ENCODE results near the gene RYR3.

DNA sequence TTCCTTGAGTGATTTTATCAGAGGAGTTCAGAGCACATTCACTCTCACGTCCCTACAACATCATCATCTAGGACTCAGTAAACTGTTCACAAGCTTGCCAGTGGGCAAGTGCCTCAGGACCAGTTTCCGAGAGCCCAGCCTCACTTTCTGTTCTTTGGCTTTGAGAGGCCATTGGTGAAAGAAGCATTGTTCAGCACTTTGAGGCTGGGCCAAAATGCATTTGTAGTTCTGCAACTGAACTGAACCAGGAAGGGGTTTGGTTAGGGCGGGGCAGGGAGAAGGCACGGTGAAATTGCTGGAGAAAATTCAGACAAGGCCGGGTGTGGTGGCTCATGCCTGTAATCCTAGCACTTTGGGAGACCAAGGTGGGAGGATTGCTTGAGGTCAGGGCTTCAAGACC lies 435.4 kb downstream of the RYR3 start:
- TF ChIP-seq, protein P1, sequence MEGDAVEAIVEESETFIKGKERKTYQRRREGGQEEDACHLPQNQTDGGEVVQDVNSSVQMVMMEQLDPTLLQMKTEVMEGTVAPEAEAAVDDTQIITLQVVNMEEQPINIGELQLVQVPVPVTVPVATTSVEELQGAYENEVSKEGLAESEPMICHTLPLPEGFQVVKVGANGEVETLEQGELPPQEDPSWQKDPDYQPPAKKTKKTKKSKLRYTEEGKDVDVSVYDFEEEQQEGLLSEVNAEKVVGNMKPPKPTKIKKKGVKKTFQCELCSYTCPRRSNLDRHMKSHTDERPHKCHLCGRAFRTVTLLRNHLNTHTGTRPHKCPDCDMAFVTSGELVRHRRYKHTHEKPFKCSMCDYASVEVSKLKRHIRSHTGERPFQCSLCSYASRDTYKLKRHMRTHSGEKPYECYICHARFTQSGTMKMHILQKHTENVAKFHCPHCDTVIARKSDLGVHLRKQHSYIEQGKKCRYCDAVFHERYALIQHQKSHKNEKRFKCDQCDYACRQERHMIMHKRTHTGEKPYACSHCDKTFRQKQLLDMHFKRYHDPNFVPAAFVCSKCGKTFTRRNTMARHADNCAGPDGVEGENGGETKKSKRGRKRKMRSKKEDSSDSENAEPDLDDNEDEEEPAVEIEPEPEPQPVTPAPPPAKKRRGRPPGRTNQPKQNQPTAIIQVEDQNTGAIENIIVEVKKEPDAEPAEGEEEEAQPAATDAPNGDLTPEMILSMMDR (IDR thresholded peaks at IDR 0.05) = no peak
- TF ChIP-seq ZFX (IDR thresholded peaks at IDR 0.05; ENCODE audit: borderline replicate concordance) = no peak
